SK-N-SH (cell line): ENCODE data around the gene LDHD.

Source experiments
- EP300 ChIP-seq, 2 experiments: IDR thresholded peaks; 2 replicates each; pipeline versions ENCODE4 v1.4.0 to v1.6.1; 2012; ENCODE audit warnings: borderline replicate concordance in 1 of 2, low read depth in 1 of 2, low read length in 1 of 2
- FOXM1 ChIP-seq: IDR thresholded peaks from 2 replicates; pipeline ENCODE4 v1.4.0; 2012; ENCODE audit warnings: low read depth, mild to moderate bottlenecking
- GABPA ChIP-seq: IDR thresholded peaks from 2 replicates; pipeline ENCODE4 v1.4.0; 2012; ENCODE audit warnings: low read depth, mild to moderate bottlenecking
- JUND ChIP-seq: IDR thresholded peaks from 2 replicates; pipeline ENCODE4 v1.4.0; 2012
- SMC3 ChIP-seq: IDR thresholded peaks from 2 replicates; pipeline ENCODE4 v1.6.1; 2012; ENCODE audit warnings: low read depth, low read length, improper control_type of control experiment

GRCh38 chr16:75081179-75081859 is 35.3 kb downstream of the LDHD start:
- no peak for TF ChIP-seq FOXM1
- no peak for TF ChIP-seq EP300 (IDR thresholded peaks at IDR 0.05; ENCODE audit: borderline replicate concordance in 1 of 2, low read depth in 1 of 2, low read length in 1 of 2)
- TF ChIP-seq GABPA, result no peak
- TF ChIP-seq JUND, result no peak
- TF ChIP-seq SMC3, result no peak
